NCI-H446 (cell line): Measurements from ENCODE around the gene KLHL42.

ENCODE experiments used
- DNase-seq, 2 experiments: peaks; one replicate each; lab custom pipeline; 2025; lab: John Stamatoyannopoulos, UW

Gene KLHL42

GRCh38 chr12:27780612-27781408 lies 777 bp downstream of the KLHL42 start:
- DNase-seq = peak in 1 of 2 experiments; percentile 17

GRCh38 chr12:27781680-27782079 lies 1.6 kb downstream of the KLHL42 start:
- no peak for DNase-seq

- no peak for DNase-seq
Measured at GRCh38 chr12:27782481-27782880, 2.4 kb downstream of the KLHL42 start.

DNA sequence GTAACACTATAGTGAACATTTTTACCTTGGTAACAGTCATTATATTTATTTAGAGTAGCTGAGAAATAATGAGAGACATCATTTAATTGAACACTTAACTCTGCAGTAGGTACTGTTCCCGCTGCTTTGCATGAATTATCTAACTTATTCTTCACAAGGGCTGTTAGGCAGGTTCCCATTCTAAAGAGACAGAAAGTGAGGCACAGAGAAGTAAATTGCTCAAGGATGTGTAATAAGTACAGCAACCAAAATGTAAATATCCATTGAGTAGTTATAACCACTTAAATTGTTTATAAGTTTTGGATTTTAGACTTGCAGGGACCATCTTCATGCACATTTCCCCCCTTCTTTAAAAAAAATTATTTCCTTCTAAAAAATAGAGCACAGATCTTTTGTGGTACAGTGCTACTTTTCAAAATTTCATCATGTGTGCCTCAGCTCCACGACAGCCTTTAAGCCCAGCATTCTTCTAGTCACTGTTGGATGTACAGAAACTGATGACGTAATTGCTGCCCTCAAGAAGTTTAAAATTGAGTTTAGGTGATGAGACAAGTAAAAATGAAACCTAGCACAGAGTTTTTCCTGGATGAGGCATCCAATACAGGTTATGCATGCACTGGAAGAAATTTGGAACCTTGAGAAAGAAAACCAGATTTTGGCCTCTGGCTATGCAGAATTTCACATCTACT lies 6.0 kb downstream of the KLHL42 start:
- no peak for DNase-seq

DNA sequence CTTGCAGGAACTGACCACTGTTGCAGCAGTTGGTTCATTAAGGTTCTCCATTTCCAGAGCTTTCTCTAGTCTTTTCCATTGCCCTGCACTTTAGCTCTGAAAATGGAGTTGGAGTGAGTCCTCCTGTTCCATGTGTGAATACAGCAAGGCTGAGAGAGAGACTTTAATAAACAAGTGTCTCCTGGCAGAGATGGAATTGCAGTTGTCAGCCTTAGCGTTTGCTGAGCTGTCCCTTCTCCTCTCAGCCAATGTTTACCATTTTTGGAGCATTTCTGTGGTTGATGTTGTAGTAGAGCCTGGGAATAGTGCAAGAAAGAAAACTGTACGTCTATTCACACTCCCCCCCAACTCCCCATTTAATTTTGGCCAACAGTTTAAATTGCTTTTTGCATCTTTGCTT lies 7.5 kb downstream of the KLHL42 start:
- DNase-seq = no peak

DNA sequence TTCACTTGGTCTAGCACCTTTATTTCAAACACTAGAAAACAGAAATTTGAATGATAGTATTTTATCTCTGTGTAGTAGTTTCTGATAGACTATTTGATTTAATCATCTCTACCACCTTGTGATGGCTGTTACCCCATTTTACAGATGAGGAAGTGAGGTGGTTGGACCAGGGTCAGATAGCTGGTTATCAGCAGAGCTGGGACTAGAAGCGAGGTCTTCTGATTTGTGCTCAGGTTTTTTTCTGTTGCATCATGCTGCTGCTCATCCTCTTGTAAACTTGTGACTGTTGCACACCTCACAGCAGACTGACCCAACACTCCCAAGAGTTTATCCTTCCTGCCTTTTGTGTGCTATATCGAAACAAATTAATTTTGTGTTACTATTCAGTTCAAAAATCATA lies 10.1 kb downstream of the KLHL42 start:
- DNase-seq = no peak

DNA sequence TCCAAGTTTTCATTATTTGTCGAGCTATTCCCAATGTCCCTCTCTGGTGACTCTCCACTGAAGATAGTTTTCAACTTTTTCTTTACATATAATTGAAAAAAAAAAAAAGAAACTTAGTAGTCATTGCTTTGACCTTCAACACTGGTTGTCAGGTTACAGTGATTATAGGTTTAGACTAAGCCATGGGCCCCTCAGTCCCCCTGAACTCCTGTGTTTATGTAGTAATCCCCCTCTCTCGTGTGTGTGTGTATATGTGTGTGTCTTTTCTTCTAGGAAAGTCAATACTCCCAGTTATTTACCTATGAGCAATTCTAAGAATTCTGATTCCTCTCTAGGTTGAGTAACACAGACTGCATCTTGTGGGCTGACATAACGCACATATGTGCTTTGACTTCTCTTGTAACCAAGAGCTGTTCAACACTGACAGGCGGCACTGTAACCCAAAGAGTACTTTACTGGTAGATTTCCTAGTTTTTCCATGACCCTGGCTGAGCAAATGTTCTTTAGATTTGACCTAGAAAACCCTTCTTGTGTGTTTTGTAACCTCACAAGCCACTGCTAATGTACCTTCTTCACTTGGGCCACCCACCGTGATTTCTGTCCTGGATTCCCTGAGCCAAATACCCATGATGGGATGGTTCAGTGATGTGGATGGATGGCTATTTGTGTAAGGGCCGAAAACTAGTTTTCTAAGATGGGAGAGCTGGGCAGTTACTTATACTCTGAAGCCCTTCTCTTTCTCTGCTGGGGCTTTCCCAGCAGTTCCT lies 15.0 kb downstream of the KLHL42 start:
- no peak for DNase-seq

DNA sequence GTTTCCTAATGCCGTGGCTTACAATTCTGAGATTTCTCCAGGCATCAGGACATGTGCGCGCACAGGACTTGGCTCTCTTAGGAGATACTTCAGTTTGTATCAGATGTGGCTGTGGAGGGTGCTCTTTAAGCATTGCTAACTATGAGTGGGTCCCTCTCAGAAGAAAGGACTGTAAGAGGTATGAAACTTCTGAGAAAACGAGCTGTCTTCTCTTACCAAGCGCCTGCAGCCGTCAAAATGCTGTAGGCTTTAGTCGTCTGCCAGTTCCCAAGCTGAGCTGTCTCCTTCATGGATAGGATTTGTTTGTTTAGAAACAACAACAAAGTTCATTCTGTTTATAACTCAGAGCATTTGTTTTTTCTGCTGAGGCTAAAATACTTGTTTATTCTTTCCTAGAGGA lies 16.1 kb downstream of the KLHL42 start:
- no peak for DNase-seq

DNA sequence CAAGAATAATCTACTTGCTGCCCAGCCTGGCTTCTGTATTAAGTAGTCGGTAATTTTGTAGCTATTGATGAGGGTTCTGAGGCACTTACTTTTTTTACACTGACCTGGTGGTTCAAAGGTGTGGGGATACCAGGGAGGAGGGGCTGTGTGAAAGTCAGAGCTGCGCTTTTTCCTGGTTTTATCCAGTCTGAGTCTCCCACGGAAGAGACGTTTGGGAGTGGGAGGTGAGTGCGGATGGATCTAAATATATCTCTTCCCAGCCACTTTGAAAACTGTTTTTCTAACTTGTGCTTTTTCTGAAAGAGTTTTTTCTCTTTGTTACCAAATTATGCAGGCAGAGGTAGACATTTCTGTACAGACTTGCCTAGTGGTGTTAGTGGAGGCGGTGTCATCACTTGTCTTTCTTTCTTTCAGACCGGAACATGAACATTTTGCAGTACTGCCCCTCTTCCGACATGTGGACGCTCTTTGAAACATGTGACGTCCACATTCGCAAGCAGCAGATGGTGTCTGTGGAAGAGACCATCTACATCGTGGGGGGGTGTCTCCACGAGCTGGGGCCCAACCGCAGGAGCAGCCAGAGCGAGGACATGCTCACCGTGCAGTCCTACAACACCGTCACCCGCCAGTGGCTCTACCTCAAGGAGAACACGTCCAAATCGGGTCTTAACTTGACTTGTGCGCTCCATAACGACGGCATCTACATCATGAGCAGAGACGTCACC lies 17.4 kb downstream of the KLHL42 start:
- DNase-seq = no peak

DNA sequence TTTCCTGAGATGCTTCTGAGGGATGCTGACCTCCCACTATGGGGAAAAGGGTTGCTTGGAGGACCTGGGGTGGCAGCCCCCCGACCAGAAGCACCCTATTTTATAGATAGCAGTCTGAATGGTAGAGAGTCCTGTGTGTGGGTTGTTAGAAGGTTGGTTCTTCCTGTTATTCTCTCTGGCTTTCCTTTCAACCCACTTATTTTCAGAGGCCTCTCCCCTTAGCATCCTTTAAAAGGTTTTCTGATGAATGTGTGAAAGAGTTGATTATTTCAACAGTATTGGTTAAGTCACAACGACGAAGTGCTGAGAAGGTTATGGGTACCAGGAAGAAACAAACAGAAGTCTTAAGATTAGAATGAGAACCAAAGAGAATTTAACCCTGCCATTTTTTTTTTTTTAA lies 20.8 kb downstream of the KLHL42 start:
- DNase-seq = no peak

DNA sequence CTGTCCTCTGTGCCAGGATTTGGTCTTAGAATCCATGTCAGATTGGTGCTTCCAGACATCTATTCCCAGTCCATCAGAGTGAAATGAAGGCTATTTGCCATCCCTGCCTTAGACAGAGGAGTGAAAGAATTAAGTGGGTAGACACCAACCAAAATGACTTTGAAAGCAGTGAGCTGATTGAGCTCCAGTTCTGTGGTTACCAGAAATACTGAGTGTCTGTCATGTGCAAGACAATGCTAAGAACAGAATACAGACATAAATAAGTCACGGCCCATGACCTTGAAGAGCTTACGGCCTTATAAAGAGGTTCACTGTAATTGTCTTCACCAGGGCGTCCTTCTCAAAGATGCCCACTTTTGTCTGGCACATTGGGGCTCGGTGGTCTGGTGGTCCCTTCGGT lies 21.6 kb downstream of the KLHL42 start:
- no peak for DNase-seq

- DNase-seq = no peak
Measured at GRCh38 chr12:27802511-27802910, 22.5 kb downstream of the KLHL42 start.

DNA sequence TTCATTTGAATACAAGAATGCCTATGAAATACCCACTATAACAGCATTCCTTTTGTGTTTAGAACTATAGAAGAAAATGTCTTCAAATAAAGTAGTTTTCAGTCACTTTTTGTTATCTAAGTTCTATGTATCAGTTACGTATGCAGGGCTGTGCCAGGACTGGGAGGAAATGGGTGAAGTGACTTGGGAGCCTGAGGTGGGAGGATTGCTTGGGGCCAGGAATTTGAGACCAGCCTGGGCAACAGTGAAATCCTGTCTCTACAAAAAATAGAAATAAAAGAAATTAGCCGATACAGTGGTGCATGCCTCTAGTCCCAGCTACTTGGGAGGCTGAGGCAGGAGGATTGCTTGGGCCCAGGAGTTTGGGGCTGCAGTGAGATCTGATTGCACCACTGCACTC lies 22.9 kb downstream of the KLHL42 start:
- no peak for DNase-seq

DNA sequence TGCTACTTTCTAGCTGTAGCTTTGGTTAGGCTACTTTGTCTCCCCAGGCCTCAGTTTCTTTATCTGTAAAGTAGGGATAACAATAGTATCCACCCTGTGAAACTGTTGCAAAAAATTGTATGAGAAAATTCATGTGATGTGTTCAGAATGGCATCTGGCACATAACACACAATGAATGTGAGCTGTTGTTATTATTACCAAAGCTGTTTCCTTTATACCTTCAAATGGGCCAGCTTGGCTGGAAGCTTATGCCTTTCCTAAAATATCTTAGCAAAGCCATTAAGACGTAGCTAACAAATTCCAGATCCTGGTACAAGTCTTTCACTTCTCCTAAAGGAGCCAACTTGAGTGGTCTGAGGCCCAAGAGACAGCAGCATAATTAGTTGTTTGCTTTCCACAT lies 25.2 kb downstream of the KLHL42 start:
- DNase-seq = no peak

DNA sequence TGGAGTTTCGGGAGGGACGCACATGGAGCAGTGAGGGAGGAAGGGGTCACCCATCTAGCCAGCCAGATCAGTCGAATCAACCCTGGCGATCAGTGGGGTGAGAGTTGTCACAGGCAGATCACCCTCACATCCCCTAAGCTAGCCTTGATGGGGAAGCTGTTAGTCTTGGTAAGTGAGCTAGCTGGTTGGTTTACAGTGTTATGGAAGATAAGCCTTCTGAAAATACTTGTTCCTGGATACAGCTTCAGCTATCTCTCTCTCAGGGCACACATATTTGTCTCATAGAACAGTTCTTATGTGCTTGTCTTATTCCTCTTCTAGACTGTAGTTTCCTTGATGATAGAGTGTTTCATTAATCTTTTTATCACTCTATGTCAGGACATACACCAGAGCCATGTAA lies 26.2 kb downstream of the KLHL42 start:
- DNase-seq = no peak

DNA sequence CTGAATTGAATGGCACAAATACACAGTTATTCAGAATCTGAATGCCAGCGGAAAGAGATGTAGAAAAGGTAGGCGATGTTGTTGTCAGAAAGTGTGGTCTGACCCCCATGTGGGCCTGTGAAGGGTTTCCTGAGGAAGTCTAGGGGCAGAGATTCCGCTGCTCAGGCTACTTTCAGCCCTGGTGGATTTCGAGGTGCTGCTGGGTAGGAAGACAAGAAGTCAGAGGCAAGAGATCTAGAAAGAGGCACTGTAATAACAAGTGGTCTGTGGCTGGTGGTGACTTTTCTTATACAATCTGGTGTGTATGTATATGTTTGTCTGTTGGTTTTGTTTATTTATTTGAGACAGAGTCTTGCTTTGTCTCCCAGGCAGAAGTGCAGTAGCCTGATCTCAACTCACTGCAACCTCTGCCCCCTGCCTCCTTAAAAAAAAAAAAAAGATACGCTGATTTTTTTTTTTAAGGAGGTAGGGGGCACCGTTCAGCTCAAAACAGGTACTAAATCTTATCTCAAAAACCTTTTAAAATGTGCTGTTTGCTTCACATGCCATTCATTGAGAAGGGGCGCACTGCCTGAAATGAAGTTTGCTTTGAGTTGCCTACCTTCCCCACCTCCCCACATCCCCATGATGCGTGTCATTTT lies 27.1 kb downstream of the KLHL42 start:
- DNase-seq = no peak

DNA sequence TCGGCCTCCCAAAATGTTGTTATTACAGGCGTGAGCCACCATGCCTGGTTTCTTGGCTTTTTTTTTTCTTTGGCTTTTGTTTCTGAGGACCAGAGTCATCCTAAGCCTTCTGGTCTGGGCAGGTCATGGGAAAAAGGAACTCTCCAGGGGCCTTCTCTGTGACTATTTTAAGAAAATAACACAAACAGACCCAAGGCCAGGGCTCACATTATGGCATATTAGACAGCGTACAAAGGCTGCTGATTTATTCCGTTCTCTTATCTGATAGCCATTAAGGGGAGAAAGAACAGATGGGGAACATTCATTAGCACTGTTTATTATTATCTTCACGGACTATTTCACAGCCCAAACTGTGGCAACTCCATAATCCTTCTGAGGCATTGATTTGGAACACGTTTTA lies 28.8 kb downstream of the KLHL42 start:
- peak in 1 of 2 experiments; percentile 4 for DNase-seq

- DNase-seq = no peak
Measured at GRCh38 chr12:27810756-27811155, 30.7 kb downstream of the KLHL42 start.

DNA sequence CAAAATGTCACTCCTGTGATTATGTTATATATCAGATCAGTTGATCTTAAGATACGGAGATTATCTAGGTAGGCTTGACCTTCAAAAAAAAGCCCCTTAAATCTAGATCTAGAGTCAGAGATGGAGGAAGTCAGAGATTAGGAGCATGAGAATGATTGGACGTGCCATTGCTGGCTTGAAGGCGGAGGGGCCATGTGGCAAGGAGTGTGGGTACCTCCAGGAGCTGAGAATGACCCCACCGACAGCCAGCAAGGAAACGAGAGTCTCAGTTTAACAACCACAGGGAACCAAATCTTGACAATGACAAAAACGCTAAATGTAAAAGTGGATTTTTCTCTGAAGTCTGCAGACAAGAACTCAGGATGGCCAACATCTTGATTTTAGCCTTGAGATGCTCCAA lies 32.5 kb downstream of the KLHL42 start:
- no peak for DNase-seq

GRCh38 chr12:27814411-27814810 lies 34.4 kb downstream of the KLHL42 start:
- DNase-seq = no peak

DNA sequence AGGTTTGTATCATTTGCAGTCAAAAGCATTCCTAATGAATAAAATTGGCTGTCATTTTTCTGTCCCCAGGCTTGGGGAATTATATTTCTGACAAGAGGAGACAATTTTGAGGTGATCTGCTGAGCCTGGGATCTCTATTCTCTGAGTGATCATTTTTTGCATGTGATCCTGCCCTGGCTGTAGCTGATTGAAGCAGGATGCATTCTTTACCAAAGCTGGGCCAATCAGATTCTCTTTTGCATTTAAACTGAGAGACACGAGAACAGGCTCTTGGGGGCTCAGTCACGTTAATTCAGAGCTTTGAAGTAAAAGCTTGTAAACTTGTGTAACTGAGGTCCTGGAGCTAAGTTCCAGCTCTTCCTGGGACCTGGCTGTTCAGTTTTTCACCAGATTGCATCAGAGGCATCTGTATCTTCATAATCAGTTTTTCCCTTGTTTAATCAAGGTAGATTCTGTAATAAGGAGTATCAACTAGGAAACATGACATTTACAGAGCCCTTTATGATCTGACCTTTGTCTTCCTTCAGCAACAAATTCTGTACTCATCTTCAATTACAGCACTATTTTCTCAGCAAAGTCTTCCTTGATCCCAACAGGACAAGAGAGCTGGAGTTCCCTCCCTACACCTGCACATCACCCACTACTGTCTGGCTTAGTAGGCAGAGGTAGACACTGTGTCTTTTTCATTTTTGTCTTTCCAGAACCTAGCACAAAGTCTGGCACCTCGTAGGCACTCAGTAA lies 35.0 kb downstream of the KLHL42 start:
- no peak for DNase-seq
